Stimulated activated CD4-positive, alpha-beta T cell treated with anti-CD3 and anti-CD28 coated beads, Interleukin-12 subunit alpha, Interleukin-12 subunit beta, amount 100 ng/mL, for 4 hours (primary cell): Measurements from ENCODE around the gene RSAD1.

Experiments used
- DNase-seq: peaks from one replicate; pipeline ENCODE4 v3.0.0-alpha.2; 2020

The RSAD1 gene

DNA sequence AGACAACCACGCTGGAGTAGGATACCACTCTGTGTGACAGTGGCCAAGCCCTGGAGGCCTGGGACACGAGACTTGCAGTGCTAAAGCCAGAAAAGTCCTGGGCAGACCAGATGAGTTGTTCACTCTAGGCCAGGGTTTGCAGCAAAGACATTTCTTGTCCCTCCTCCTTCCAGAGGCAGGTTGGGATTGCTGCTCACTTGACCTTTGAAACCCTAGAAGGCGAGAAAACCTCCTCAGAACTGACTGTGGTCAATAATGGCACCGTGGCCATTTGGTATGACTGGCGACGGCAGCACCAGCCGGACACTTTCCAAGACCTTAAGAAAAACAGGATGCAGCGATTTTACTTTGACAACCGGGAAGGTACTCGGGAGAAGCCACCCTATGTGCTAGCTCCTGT lies 44.1 kb downstream of the RSAD1 start:
- DNase-seq, result no peak

DNA sequence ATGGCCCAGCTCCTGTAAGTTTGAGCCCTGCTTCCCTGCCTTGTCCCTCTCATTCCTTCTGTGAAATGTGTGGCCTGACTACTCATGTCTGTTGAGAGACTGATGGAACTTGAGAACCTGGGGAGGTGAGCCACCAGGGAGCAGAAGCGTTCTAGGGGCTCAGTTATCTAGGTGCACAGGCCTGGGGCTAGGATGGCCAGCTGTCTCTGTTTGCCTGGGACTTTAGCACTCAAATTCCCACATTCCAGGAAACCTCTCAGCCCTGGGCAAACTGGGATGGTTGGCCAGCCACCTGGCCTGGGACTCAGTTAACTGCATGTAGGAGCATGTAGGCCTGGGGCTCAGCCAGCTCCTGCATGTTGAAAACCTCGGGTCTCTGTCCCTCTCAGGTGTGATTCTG lies 44.5 kb downstream of the RSAD1 start:
- DNase-seq, result no peak

DNA sequence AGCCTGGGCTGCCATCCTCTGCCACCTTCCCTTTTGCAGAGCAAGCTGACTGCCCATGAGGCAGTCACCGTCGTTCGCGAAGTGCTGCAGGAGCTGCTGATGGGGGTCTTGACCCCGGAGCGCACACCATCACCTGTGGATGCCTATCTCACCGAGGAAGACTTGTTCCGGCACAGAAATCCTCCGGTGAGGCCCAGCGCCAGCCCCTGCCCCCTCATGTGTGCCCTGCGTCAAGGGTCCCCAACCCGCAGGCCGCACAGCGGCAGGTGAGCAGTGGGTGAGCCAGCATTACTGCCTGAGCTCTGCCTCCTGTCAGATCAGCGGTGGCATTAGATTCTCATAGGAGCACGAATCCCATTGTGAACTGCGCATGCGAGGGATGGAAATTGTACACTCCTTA lies 46.2 kb downstream of the RSAD1 start:
- DNase-seq, result no peak

DNA sequence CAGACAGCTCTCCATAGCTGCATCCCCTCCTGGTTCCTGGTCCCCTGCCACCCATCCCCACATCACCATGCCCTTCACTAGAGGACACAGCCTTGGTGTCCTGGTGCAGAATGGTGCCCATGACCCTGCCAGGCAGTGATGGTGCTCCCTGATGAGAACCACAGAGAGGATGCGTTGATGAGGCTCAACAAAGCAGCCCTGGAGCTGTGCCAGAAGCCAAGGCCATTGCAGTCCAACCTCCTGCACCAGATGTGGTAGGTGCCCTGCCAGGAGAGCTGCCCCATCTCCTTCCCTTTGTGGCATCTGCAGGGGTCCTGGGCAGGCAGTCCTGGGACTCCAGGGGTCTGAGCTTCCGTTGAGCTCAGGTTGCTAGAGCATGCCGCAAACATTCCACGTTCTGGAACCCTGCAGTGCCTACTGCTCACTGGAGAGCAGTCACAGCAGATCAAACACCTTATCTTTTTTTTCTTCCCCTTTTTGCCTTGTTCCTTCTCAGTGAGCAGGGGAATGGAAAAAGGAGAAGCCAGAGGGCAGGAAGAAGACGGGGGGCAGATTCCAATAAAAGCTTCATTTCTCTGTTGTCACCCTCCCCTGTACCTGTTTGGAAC lies 48.6 kb downstream of the RSAD1 start:
- no peak for DNase-seq

DNA sequence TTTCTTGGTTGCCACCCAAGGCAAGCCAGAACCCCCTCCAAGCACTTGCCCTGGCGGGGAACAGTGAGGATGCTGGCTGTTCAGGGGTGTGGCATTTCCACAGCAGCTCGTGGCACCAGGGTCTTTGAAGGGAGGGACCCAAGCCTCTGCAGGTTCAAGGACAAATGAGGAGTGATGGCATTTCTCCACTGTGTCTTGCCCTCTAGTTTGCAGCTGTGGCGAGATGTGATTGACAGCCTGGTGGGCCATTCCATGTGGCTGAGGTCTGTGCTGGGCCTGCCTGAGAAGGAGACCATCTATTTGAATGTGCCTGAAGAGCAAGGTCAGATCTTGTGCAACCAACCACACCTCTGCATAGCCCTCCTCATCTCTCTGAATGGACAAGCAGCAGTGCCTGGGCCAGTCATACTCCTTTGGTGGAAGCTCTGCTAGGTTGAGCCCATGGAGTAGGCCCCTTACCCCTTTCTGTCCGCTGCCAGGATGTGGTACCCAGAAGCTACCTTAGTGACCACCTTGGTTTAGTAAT lies 49.4 kb downstream of the RSAD1 start:
- DNase-seq, result no peak

DNA sequence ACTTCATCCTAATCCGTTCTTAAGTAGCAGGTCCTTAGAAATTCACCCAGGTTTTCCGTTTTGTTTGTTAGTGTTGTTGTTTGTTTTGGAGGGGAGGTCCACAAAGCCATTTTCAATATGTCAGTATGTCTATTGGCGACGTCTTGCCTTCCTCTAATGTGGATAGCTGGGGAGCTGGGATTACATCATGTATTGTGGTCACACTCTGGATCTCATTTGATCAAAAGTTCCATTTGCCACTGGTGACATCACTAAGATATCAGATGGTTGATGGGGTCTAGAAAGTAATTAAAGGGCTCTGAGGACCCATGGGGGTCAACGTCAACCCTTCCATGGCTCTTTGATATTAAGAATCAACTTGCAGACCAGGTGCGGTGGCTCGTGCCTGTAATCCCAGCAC lies 51.2 kb downstream of the RSAD1 start:
- DNase-seq, result no peak

DNA sequence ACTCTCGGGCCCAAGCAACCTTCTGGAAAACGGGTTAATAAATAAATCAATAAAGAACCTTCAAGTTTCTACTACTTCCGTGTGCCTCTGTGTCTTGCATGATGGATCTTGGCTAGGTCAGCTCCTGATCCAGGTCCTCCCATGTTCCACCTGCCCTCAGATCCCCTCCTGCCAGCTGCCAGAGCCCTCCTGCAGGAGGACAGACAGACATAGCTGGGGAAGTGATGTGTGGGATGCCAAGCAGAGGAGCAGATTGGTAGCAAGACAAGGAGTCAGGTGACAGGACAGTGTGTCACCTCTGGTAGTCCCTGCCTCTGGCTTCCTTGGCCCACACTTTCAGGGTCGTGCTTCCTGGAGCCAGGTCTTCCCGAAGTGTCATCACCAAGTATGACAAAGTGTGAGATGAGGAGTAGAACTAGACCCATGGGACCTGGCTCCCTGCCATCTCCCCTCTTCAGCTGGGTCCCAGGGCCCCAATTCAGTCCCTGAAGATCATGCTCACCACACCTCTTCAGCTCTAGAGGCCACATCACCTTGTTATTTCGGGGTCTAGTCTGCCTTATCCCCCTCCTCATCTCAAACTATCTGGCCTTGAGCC lies 52.9 kb downstream of the RSAD1 start:
- no peak for DNase-seq

DNA sequence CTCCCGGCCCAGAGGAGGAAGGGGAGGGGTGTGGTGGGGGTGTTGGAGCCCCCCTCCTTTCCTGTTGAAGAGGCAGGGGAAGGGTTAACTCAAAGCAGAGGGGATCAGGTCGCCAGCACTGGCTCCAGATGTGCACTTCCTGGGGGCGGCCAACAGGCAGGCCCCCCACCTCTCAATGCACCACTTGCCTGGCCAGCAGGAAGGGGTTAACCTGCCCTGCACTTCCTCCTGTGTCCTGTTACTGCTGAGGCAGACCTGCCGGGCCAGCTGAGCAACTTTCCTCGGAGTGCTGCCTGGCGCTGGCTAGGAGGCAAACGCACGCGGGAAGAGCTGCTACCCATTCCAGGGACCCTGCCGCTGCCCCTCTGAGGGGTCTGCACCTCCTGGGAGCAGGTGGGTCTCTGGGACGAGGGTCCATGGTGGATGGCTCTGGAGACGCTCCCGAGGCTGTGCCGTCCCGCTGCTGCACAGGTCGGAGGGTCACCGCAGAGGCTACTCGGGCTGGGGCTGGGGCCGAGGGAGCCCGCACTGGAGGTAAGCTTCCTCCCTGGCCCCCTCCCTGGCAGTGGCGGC lies 53.9 kb downstream of the RSAD1 start, which contains the start of gene EPN3:
EPN3 (plus strand) TSS at position 284 of the 573 bp plus-strand sequence. CDS start 3,822 bp downstream, outside the sequence.
- no peak for DNase-seq

DNA sequence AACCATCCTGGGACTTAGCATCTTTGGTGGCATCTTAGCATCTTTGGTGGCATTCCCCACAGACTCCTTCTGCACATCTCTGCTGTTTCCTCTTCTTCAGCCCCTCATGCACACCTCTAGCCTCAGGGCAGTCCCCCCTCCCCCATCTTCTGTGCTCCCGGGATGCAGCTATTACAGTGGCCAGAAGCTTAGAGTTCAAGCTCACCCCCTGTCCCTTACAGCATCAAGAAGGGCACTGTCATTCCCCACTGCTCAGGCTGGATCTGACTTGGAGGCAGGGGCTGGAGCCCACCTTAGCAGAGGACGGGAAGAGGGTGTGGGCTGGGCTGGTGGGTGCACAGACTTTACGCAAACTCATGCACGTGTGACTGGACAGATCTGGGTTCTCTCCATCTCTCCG lies 54.5 kb downstream of the RSAD1 start:
- DNase-seq, result no peak

DNA sequence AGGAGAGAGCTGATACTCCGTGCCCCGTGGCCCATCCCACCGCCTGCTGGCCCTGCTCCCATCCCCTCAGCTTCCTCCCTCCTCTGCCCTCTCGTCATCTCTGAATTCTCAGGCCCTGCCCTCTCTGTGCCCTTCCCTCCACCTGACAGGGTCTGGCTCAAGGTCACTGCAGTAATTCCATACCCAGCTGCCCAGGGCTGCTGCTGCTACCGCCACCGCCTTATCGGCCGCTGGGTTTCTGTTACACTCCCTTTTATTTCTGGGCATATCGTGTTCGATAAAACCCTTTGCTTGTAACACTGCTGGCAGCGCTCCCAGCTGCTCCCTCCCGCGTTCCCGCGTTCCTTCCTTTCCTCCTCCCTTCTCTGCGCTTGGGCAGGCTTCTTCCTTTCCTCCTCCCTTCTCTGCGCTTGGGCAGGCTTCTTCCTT lies 55.1 kb downstream of the RSAD1 start:
- DNase-seq, result no peak

DNA sequence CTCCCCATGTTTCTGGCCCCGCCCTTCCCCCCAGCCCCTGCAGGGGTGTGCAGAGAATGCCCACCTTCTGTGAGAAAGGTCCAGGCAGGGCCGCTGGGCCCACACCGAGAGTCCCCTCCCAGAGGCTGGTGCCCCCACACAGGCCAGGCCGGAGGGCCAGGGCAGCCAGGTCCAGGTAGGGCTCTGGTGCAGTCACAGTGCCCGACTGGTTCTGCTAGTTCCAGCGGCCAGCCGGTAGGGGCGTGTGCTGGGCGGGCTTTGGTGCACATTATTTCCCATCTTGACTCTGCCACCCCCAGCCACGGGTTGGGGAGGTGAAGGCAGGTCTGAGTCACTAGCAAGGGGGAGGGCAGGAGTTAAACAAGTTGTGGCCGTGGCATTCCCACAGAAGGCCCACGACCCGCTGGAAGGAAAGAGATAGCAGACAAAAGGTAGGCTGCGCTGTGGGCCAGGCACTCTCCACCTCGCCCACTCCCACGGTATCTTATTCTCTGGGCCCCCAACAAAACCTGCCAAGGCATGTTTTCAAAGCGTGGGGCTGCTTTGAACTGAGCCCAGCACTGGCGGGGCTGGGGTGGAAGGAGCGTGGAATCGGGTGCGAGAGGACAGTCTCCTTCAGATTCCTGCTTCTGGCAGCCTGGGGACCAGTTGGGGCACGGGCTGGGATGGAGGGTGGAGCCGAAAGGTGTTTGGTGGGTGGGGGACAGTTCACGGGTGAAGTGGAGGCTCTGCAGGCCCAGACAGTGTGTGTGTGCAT lies 55.7 kb downstream of the RSAD1 start:
- no peak for DNase-seq

DNA sequence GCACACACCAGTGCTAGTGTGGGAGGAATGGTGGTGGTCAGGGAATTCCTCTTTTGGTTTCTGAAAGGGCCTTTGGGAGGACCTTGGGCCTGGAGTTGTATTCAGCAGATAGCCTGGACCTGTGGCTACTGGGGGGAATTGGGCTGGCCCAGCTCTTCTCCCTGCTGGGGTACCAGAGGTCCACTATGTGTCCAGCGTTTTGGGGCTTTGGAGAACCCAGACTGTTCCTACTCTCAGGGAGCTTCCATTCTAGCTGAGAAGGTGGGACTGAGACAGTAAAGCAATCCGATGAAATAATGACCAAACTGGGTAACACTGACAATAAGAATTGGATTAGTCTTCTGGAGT lies 56.3 kb downstream of the RSAD1 start:
- DNase-seq, result no peak

DNA sequence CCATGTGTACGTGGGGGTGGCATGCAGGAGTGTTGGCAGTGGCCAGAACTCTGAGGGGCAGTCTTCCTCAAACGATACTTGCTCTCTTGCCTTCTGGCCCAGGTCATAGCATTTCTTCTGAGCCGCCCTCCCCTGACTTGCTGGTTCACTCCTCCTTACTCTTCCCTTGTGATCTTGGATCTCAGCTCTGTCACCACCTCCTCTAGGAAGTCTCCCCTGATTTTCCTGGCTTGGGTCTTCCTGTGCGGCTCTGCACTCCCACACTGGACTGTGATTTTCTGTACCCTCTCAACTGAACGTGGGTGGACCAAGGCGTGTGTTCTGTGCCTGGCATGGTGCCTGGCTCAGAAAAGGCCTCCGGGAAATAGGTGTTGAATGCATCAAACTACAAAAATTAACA lies 56.7 kb downstream of the RSAD1 start:
- no peak for DNase-seq
